HG03469 (cell line): ENCODE results near the gene CROCC.

Experiments
- ATAC-seq: cut with Tn5 transposase; IDR thresholded peaks from one replicate; pipeline ENCODE4 v1.9.1; 2021; ENCODE audit warnings: mild to moderate bottlenecking, moderate library complexity, moderate number of reproducible peaks; ENCODE audit not compliant: unreplicated experiment

Gene CROCC

GRCh38 chr1:17005365-17005740 lies 83.6 kb downstream of the CROCC start:
- no peak for ATAC-seq

DNA sequence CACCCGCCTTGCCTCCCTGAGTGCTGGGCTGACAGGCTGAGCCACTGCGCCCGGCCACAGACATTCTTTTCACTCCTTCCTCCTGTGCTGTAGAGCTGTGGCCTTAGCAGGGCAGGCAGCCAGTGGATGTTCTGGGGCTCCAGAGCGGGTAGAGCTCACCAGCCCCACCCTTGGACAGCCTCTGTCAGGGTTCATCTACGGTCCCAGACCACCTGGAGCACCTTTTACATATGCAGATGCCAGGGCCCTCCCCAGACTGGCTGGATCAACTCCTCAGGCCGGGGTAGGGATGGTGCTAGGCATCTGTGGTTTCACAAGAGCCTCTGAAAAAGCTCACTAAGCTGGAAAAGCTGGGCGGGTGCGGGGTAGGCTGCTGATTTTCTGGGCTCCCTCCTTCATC lies 85.4 kb downstream of the CROCC start:
- no peak for ATAC-seq

- ATAC-seq: no peak
Measured at GRCh38 chr1:17008208-17008855, 86.6 kb downstream of the CROCC start.

DNA sequence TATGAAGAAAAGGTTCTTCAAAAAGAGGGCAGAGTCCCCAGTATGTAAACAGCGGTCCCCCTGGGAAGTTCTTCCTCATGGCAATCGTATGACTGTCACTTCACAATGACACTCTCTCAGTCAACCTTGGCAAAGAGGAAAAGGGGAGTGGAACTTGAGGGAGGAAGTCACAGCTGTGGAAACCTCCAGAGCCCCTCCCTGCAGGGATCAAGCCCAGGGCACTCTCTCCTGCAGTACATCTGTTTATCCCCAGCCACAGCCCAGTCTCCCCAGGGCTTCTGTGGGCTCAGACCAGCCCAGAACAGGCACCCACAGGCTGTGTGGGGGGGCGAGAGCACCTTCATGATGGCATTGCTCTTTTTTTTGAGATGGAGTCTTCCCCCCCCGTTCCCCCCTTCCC lies 88.0 kb downstream of the CROCC start:
- no peak for ATAC-seq

GRCh38 chr1:17011092-17011438 lies 89.3 kb downstream of the CROCC start:
- no peak for ATAC-seq

DNA sequence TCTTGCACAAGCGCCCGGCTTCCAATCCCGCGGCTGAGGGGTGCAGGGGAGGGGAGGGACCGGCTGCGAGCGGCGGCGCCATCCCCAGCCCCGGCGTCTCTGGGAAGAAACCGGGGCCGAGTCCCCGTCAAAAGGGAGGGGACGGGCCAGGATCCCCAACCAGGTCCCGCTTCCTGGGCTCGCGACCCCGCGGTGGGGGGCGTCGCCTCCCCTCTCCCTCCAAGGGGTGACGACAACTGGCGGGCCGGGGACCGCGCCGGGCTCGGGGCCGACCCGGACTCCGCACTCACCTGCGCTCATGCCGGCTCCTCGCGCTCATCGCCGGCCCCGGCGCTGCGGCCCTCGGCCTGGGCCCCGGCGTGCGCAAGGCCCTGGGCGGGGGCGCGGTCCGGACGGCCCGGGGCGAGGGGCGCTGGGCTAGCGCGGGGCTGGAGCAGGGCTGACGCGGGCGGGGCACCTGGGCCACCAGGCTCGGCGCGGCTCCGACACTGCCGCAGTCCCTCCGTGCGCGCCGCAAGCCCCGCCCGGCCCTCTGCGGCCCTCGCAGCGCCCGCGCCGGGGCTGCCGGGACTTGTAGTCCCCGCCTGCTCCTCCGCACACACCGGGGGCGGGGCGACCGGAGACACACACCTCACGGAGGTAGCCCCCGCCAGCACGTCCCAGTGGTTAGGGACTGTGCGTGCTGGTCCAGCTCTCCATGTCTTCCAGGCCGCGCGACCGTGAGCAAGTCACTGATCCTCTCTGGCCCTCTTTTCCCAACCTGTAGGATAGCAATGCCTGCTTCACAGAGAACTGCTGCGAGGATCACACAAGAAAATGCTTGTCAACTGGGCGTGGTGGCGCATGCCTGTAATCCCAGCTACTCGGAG lies 89.9 kb downstream of the CROCC start, which contains the start of gene ATP13A2:
TSS of gene ATP13A2 (minus strand) at position 490 of the 869 bp plus-strand sequence. CDS start at position 300, 190 bp downstream.
- no peak for ATAC-seq

DNA sequence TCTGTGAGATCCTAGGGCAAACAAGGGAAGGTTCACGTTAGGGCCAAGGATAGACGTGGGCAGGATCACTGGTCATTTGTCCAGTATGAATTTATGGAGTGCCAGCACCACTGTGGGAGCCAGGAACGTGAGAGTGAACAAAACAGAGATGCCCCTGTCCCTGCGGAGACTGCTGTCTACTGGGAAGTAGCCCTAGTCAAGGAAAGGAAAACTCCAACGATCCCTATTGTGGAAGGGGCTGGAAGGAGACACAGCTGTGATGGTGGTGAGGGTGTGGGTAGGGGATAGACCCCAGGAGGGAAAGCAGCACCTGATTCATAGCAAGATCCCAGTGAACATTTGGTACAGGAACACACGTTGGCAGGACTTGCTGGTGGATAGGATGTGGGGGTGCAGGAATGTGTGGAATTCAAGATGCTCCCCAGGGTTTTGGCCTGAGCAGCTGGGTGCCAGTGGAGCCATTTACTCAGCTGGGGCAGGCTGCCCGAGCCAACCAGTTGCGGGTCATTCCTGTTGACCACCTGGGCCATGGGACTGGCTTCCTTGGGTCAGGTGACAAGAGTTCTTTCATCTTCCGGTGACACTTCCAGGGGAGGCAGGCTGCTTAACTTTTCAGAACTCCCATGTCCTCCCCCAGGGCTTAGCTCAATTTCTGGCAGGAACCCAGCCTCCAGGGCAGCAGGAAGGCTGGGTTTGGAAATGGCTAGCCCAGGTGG lies 91.2 kb downstream of the CROCC start:
- no peak for ATAC-seq

DNA sequence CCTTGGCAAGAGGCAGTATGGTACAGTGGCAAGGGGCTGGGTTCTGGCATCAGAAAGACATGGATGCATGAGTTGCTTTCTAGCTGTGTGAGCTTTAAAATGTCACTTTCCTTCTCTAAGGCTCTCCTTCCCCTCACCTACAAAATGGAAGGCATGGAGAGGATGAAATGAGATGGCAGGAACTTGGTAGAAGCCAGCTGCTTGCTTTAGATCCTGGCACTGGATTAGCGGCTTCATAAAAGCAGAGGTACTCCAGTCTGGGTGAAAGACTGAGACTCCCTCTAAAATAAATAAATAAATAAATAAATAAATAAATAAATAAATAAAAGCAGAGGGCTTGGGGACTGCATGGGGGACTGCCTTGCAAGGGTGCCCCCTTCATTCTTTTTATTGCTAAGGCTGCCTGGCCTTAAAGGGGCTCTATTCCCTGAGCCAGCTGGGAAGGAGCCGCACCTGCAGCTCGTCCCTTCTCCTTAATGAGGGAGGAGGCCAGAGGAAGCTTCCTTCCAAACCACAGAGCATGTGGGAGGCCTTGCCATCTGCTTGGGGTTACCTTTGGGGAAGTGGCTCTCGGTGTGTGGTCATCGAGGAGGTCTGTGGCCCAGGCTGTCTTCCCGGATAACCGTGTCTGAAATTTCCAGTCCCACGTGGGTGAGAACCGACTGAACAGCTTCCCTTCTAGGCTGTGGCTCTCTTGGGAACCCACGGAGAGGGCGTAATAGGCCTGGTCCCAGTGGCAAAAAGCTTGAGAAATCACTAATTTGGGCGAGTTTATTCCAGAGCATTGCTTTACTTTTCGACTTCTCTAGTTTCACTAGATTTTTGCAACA lies 92.0 kb downstream of the CROCC start:
- no peak for ATAC-seq

DNA sequence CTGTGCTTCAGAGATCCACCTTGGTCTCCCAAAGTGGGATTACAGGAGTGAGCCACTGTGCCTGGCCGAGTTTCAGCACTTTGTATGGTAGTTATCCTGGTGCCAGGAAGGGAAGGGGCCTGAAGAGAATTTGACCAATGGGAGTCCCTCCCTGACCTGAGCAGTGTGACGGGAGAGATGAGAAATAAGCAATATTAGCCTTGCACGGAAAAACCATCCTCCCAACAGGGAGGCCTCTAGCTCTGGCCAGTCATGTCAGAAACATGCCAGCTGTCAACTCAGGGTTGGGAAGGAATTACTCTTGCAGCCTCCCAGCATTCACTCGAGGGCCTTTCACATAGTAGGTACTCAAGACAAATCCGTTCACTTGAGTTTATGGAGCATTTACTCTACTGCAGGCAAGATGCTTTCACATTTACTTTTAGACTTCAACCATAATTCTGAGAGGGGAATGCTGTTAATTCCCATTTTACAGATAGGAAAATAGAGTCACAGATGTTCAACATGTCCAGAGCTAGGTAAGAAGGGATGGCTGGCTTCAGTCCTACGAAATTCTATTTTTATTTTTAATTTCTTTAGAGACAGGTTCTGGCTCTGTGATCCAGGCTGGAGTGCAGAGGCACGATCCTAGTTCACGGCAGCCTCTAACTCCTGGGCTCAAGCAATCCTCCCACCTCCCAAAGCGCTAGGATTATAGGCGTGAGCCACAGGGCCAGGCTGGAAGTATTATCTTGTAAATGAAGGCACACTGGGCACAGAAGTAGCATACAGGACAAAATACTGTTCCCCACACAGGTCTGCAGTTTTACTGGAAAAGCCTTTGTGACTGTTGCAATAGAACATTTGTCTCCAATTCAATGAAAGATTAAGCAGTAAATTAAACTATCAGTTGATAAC lies 93.2 kb downstream of the CROCC start:
- ATAC-seq: no peak

- ATAC-seq: no peak
Measured at GRCh38 chr1:17016317-17016661, 94.6 kb downstream of the CROCC start.

DNA sequence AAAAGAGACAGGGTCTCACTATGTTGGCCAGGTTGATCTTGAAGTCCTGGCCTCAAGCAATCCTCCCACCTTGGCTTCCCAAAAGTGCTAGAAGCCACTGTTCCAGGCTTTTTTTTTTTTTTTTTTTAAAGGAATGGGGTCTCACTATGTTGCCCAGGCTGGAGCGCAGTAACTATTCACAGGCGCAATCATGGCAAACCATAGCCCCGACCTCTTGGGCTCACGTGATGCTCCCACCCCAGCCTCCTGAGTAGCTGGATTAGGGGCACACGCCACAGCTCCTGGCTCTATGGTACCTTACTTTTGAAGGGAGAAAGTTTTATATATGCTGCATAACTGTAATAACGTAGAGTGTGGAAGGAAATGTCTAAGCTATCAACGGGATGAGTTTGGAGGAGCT lies 95.7 kb downstream of the CROCC start:
- no peak for ATAC-seq

DNA sequence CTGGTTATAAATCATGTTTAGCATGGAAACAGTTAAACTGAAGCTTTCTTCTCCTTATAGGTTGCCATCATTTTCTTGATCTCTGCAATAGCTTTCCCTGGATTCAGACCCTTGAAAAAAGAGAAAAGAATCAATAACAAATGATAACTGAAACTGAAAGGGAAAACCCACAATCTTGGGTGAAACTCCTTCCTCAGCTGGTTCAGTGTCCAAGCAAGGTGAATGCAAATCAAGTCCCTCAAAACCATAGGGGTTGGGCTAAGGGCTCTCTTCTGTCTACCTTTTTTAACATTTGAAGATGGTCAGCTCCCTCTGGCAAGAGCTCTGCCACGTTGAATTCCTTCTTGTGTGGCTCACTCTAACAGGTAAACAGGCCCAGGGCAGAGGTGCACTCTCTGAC lies 97.1 kb downstream of the CROCC start:
- no peak for ATAC-seq

- no peak for ATAC-seq
Measured at GRCh38 chr1:17020502-17020901, 98.8 kb downstream of the CROCC start.

GRCh38 chr1:17021896-17022295 lies 100.2 kb downstream of the CROCC start:
- ATAC-seq: no peak
